ENCODE measurements around the gene LOX.

DNA sequence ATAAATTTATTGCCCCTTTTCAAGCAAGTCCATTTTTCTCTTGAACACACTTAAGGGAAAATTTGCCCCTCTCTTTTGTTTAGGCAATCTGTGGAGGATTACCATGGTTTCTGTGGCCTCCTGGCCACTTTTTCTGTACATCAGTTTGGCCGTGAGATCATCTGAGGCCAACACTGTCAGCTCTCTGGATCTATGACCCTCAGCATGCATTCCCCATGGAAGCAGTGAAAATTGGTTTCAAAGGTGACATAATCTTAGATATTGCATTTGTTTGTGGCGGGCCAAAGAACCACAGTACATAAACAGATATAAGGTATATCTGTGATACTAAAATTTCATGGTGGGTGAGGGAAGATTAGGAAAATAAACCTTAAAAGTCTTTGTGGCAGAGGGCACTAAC lies 46.7 kb upstream of the LOX start:
- TF ChIP-seq CTCF (IDR thresholded peaks at IDR 0.05), result no peak
- TF ChIP-seq POLR2A (IDR thresholded peaks at IDR 0.05), result no peak
